NCI-H2107 treated with DMSO at 0.1 percent for 48 hours (cell line): ENCODE measurements around the gene TXNDC12.
A peak's percentile ranks its signal among the peaks of the same experiment; 100 is the strongest.

Experiments used
- DNase-seq: peaks from one replicate; lab custom pipeline; 2025; ENCODE audit not compliant: unreplicated experiment; lab: John Stamatoyannopoulos, UW

Gene TXNDC12

GRCh38 chr1:52002038-52002917 is 52.7 kb downstream of the TXNDC12 start:
- DNase-seq, result peak; percentile 97

DNA sequence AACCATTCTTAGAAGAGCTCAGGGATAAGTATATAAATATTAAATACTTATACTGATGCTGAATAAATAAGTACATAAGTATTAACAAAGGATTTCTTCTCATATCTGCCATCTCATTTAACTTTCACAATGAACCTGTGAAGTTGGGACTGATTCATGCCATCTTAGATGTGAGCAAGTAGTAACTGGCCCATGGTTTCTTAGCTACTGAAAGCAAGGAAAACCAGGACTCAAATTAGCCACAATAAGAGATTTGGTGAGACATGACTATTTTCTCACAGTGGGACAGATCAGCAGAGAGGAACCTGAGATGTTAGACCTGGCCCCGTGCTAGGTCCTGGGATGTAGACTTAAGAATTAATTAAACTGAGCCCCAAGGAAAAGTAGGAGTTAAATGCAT is 56.3 kb downstream of the TXNDC12 start:
- no peak for DNase-seq

DNA sequence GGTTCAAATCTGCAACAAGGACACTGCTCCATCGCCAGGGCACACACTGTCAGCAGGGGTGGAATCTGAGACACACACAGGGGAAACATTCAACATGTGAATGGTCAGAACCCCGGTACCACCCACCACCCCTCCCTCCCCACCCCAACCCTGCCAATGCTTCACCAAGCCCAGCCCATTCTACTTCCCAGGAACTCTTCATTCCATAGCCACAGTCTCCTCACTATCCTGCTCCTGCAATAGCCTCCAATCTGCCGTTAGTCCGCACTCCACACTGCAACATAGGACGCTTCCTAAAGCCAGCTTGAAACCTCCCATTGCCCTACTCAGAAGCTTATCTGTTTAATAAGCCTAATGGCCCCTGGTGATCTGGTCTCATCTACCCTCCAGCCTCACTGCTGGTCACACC is 57.0 kb downstream of the TXNDC12 start:
- DNase-seq, result no peak

DNA sequence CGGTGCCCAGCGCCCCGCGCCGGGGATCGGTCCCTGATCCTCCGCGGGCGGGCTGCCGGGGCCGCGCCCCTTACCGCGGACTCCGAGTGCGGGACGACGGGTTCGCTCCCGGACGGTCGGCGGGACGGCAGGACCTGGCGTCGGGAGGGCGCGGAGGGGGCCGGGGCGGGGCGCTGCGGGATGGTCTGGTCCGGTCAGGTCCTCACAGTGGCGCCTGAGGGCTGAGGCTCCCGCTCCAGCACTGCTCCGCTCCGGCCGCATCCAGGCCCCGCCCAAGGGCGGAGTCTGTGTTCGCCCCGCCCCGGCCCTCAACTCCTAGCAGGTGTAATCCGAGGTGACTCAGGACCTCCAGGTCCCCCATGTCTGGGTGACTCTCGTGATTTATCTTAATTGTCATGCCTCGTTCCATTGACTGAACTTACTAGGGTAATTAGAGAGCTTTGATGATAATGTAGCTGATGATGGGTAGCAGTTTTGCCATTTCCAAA is 64.5 kb downstream of the TXNDC12 start, which contains the start of gene RAB3B:
Gene RAB3B, minus strand, starts transcription at position 223 of the 488 bp plus-strand sequence. CDS start 13,583 bp downstream, outside the sequence.
- DNase-seq, result peak; percentile 69

DNA sequence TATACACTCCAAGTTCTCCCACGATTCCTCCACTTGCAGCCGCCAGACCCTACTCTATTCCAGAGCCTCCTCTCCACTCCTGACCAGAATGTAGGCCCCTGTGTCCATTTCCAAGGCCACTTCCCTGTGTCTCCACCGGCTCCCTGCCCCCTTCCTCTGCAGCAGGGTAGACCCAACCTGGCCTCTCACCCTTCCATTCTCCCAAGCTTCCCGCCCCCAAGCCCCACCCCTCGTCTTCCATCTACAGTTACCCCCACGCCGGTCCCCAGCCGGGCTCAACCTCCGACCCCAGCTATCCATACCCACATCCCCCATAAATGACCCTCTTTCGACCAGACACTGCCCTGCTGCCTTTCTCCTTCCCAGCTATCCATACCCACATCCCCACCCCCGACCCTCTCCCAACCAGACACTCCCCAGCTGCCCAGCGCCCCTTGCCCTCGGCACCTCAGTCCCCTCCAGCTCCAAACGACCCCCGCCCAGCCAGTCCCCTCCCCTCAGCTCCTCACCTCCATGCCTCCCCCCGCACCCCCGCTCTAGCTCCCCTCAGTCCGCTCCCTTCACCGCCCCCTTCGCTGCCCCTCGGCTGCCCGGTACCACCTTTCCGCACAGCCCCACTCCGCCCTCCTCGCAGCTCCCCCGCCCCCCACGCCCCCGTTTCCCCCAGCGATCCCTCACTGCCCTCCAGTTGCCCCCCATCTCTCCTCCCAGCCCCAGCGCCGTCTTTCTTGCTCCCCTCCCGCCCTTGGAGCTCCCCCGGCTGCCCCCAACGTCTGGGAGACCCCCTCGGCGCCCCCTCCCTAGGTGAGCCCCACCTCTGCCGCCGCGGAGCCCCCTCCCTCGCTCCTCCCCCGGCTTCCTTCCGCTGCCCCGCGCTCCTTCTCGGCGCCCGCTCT is 65.2 kb downstream of the TXNDC12 start:
- DNase-seq, result peak; percentile 22

- no peak for DNase-seq
Observed at GRCh38 chr1:51988254-51988653, 66.7 kb downstream of the TXNDC12 start.

GRCh38 chr1:51986718-51987117 is 68.3 kb downstream of the TXNDC12 start:
- DNase-seq, result no peak

- no peak for DNase-seq
Observed at GRCh38 chr1:51982161-51982560, 72.8 kb downstream of the TXNDC12 start.

GRCh38 chr1:51981555-51981954 is 73.4 kb downstream of the TXNDC12 start:
- no peak for DNase-seq

GRCh38 chr1:51978099-51978498 is 76.9 kb downstream of the TXNDC12 start:
- no peak for DNase-seq

GRCh38 chr1:51976846-51977602 is 78.0 kb downstream of the TXNDC12 start:
- DNase-seq, result no peak

- peak; percentile 98 for DNase-seq
Observed at GRCh38 chr1:51973587-51974474, 81.2 kb downstream of the TXNDC12 start.
